Subcutaneous adipose tissue (tissue), 4 donors: ENCODE results near the gene TBCD. TPM values are rescaled to one million over a fixed set of nuclear protein-coding genes. Genes with fewer than 3 reads are reported as not detected.

Experiments used
- total RNA-seq, 4 donors: library from RNA; depleted of rRNA; stranded (reverse); fragments of >200 nt; gene quantifications; one replicate each; pipeline ENCODE4 v1.1.0, GENCODE V29; 2016
- TF ChIP-seq, protein P1 (sequence below): fragments of 450-650 bp; IDR thresholded peaks from one replicate; pipeline ENCODE4 v1.5.1; 2016; ENCODE audit warnings: low read depth, mild to moderate bottlenecking, control low read depth, antibody characterized with exemption, moderate library complexity

The TBCD gene
- total RNA-seq, 4 donors from 2014 or later = 36.5 to 103 (median 54.7) TPM

DNA sequence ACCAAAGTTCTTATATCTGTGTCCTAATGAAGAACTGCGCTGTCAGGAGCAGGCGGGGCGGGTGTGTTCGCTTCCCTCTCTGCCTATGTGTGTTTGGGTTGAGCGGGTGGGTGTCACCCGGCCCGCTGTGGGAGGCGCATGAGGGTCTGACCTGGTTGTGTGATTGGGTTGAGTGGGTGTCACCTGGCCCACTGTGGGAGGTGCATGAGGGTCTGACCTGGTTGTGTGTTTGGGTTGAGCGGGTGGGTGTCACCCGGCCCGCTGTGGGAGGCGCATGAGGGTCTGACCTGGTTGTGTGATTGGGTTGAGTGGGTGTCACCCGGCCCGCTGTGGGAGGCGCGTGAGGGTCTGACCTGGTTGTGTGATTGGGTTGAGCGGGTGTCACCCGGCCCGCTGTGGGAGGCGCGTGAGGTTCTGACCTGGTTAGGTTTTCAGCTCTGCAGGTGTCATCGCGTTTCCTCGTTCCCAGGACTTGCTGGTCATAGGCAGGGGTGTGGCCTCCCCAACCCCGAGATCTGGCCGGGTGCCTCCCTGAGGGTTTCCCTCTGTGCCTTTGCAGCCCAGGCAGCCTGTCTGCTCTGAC is 157.5 kb downstream of the TBCD start:
- TF ChIP-seq, protein P1, sequence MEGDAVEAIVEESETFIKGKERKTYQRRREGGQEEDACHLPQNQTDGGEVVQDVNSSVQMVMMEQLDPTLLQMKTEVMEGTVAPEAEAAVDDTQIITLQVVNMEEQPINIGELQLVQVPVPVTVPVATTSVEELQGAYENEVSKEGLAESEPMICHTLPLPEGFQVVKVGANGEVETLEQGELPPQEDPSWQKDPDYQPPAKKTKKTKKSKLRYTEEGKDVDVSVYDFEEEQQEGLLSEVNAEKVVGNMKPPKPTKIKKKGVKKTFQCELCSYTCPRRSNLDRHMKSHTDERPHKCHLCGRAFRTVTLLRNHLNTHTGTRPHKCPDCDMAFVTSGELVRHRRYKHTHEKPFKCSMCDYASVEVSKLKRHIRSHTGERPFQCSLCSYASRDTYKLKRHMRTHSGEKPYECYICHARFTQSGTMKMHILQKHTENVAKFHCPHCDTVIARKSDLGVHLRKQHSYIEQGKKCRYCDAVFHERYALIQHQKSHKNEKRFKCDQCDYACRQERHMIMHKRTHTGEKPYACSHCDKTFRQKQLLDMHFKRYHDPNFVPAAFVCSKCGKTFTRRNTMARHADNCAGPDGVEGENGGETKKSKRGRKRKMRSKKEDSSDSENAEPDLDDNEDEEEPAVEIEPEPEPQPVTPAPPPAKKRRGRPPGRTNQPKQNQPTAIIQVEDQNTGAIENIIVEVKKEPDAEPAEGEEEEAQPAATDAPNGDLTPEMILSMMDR = no peak

GRCh38 chr17:82910041-82910481 is 158.2 kb downstream of the TBCD start:
- TF ChIP-seq, protein P1 = no peak

DNA sequence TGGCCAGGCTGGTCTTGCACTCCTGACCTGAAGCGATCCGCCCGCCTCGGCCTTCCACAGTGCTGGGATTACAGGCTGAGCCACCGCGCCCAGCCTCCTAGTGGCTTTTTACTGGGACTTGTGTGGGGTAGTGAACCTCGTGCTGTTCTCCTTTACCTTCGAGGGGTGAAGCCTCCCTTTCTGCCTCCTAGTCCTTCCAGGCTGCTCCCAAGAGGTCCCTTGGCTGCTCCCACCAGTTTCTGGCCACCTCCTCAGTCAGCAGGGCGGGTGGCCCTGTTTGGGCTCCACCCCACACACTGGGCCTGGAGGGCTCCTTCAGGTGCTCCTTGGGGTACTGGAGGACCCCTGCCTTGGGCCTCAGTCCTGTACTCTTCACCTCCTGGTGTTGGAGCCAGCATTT is 158.9 kb downstream of the TBCD start:
- TF ChIP-seq, protein P1 = no peak

- TF ChIP-seq, protein P1 = no peak
Observed at GRCh38 chr17:82911822-82912221, 160.0 kb downstream of the TBCD start.

GRCh38 chr17:82912484-82913089 is 160.7 kb downstream of the TBCD start:
- TF ChIP-seq, protein P1 = no peak

- TF ChIP-seq, protein P1 = no peak
Observed at GRCh38 chr17:82913304-82914043, 161.6 kb downstream of the TBCD start.

DNA sequence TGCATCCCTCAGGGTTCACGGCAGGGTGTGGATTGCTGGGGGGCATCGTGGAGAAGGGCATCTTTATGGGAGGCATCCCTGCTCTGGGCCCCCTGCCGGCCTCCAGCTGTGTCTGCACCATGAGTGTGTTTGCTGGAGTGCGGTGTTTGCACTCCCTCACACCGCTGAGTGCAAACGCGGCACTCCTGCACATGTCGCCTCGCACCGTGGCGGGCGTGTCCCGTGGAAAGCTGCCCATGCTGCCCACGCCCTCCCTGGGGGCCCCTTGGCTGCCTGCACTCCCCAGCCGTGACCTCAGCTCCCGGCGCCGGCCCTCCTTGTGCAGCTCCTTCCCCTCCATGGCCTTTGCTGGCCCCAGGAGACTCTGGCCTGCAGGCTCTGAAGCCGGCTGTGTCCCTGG is 162.5 kb downstream of the TBCD start:
- TF ChIP-seq, protein P1 = no peak
